IMR-90 (cell line): ENCODE results near the gene INPP1. TPM values are rescaled to one million over a fixed set of nuclear protein-coding genes. Genes with fewer than 3 reads are reported as not detected.

Source experiments
- ATAC-seq: fragments of 200-7000 bp; cut with Tn5 transposase; 2 replicates; pipeline ENCODE4 v1.9.1; 2020; ENCODE audit warnings: low read depth, mild to moderate bottlenecking, moderate library complexity
- BruUV-seq: library from RNA; stranded (reverse); fragments of 400-500 nt; replicated peaks from 2 replicates; lab custom pipeline; 2021; lab: Mats Ljungman, UMichigan
- CTCF ChIA-PET: fragments of 300-600 bp; formaldehyde crosslinking; extraction: SDS; loops from one replicate; lab custom pipeline; 2021; ENCODE audit warnings: antibody characterized with exemption; lab: Yijun Ruan, JAX
- POLR2A ChIA-PET: fragments of 300-600 bp; sonication (Branson Sonifier 250); formaldehyde crosslinking; loops from one replicate; lab custom pipeline; 2022; ENCODE audit warnings: antibody characterized with exemption; ENCODE audit not compliant: unreplicated experiment; lab: Charles Lee
- DNase-seq: peaks from one replicate; pipeline ENCODE4 v3.0.0; 2013
- H2AFZ ChIP-seq: replicated peaks from 2 replicates; pipeline ENCODE3; 2013; ENCODE audit warnings: low read length, mild to moderate bottlenecking; ENCODE audit not compliant: poor library complexity
- H2AK5ac ChIP-seq: 2 replicates; pipeline ENCODE4 v1.6.1; 2013; ENCODE audit warnings: low read depth, low read length, inconsistent platforms
- H2AK9ac ChIP-seq: replicated peaks from 2 replicates; pipeline ENCODE3; 2013; ENCODE audit warnings: mild to moderate bottlenecking, low read depth, low read length, moderate library complexity; ENCODE audit not compliant: poor library complexity
- H2BK120ac ChIP-seq: 2 replicates; pipeline ENCODE4 v1.6.1; 2013; ENCODE audit warnings: low read depth, low read length, inconsistent platforms
- H2BK15ac ChIP-seq: 3 replicates; pipeline ENCODE4 v1.6.1; 2013; ENCODE audit warnings: low read depth, low read length, inconsistent platforms
- H2BK20ac ChIP-seq: 2 replicates; pipeline ENCODE4 v1.6.1; 2013; ENCODE audit warnings: low read depth, mild to moderate bottlenecking, inconsistent platforms, low read length, moderate library complexity
- H2BK5ac ChIP-seq: 2 replicates; pipeline ENCODE4 v1.6.1; 2013; ENCODE audit warnings: mild to moderate bottlenecking, low read depth, low read length, inconsistent platforms; ENCODE audit not compliant: poor library complexity, severe bottlenecking
- H3K14ac ChIP-seq: replicated peaks from 2 replicates; pipeline ENCODE4 v1.6.1; 2013; ENCODE audit warnings: low read depth, low read length, inconsistent platforms
- H3K18ac ChIP-seq: 2 replicates; pipeline ENCODE4 v1.6.1; 2013; ENCODE audit warnings: low read depth, low read length, control low read depth
- H3K23ac ChIP-seq: 2 replicates; pipeline ENCODE4 v1.6.1; 2013; ENCODE audit warnings: low read depth, low read length, inconsistent platforms
- H3K27ac ChIP-seq: 2 replicates; pipeline ENCODE4 v1.5.1; 2013; ENCODE audit warnings: mild to moderate bottlenecking, control low read depth, low read length; ENCODE audit not compliant: insufficient read depth
- H3K27me3 ChIP-seq: 2 replicates; pipeline ENCODE4 v1.6.1; 2013; ENCODE audit warnings: low read length; ENCODE audit not compliant: control insufficient read depth, insufficient read depth
- H3K36me3 ChIP-seq: 2 replicates; pipeline ENCODE4 v1.6.1; 2013; ENCODE audit warnings: low read length, mixed read lengths; ENCODE audit not compliant: control insufficient read depth, insufficient read depth
- H3K4ac ChIP-seq: 2 replicates; pipeline ENCODE4 v1.6.1; 2013; ENCODE audit warnings: low read depth, low read length, inconsistent platforms
- H3K4me1 ChIP-seq: 2 replicates; pipeline ENCODE4 v1.6.1; 2013; ENCODE audit warnings: low read length, mixed read lengths; ENCODE audit not compliant: control insufficient read depth, insufficient read depth
- H3K4me2 ChIP-seq: 2 replicates; pipeline ENCODE4 v1.6.1; 2013; ENCODE audit warnings: low read depth, mild to moderate bottlenecking, control low read depth, low read length, moderate library complexity
- H3K4me3 ChIP-seq: 2 replicates; pipeline ENCODE4 v1.5.1; 2013; ENCODE audit warnings: low read depth, mild to moderate bottlenecking, control low read depth, low read length, moderate library complexity; ENCODE audit not compliant: insufficient read depth
- H3K56ac ChIP-seq: 2 replicates; pipeline ENCODE4 v1.6.1; 2013; ENCODE audit warnings: low read length, inconsistent platforms; ENCODE audit not compliant: insufficient read depth; ENCODE audit errors: extremely low read depth
- H3K79me1 ChIP-seq, 2 experiments: 2 replicates each; pipeline ENCODE4 v1.6.1; 2013; ENCODE audit warnings: low read length in 2 of 2, inconsistent platforms in 1 of 2, low read depth in 1 of 2
- H3K9ac ChIP-seq: 2 replicates; pipeline ENCODE4 v1.6.1; 2013; ENCODE audit warnings: low read depth, low read length, control low read depth
- H3K9me1 ChIP-seq: 2 replicates; pipeline ENCODE4 v1.6.1; 2013; ENCODE audit warnings: low read length, inconsistent platforms; ENCODE audit not compliant: insufficient read depth
- H3K9me3 ChIP-seq: 2 replicates; pipeline ENCODE4 v1.6.1; 2013; ENCODE audit warnings: low read length; ENCODE audit not compliant: control insufficient read depth, insufficient read depth
- H4K20me1 ChIP-seq: 2 replicates; pipeline ENCODE4 v1.6.1; 2013; ENCODE audit warnings: low read length, inconsistent platforms; ENCODE audit not compliant: insufficient read depth
- H4K5ac ChIP-seq: 2 replicates; pipeline ENCODE4 v1.6.1; 2013; ENCODE audit warnings: mild to moderate bottlenecking, low read depth, low read length, control low read depth
- H4K8ac ChIP-seq, 2 experiments: 2 replicates each; pipeline ENCODE4 v1.6.1; 2013; ENCODE audit warnings: low read depth in 2 of 2, low read length in 2 of 2, control low read depth in 1 of 2, inconsistent platforms in 1 of 2
- H4K91ac ChIP-seq: 2 replicates; pipeline ENCODE4 v1.6.1; 2013; ENCODE audit warnings: low read depth, low read length, inconsistent platforms; ENCODE audit not compliant: insufficient read depth
- CEBPB ChIP-seq: IDR thresholded peaks from 2 replicates; pipeline ENCODE4 v1.6.1; 2012; ENCODE audit warnings: low read depth, low read length, improper control_type of control experiment
- ELK1 ChIP-seq: fragments of 150-350 bp; IDR thresholded peaks from 2 replicates; pipeline ENCODE4 v1.6.1; 2016; ENCODE audit warnings: low read depth, mild to moderate bottlenecking, low read length, moderate library complexity, borderline replicate concordance
- MAFK ChIP-seq: IDR thresholded peaks from 2 replicates; pipeline ENCODE4 v1.6.1; 2012; ENCODE audit warnings: low read depth, low read length, improper control_type of control experiment
- MAZ ChIP-seq: IDR thresholded peaks from 2 replicates; pipeline ENCODE4 v1.6.1; 2012; ENCODE audit warnings: low read depth, mild to moderate bottlenecking, low read length, improper control_type of control experiment, moderate library complexity, borderline replicate concordance
- NFE2L2 ChIP-seq: fragments of 150-350 bp; IDR thresholded peaks from 2 replicates; pipeline ENCODE4 v1.6.1; 2016; ENCODE audit warnings: low read depth, mild to moderate bottlenecking, low read length
- USF2 ChIP-seq: fragments of 150-350 bp; IDR thresholded peaks from 2 replicates; pipeline ENCODE4 v1.6.1; 2017; ENCODE audit warnings: mild to moderate bottlenecking, antibody characterized with exemption, low read length, low read depth
- WGBS, 2 experiments: methylation state at CpG; one replicate each; pipeline versions ENCODE4 v1.1.5 to v1.1.7; 2013; ENCODE audit warnings: missing lambda C conversion rate in 2 of 2; ENCODE audit not compliant: insufficient read length in 1 of 2; ENCODE audit errors: extremely low coverage in 2 of 2; 5-methylcytosine and 5-hydroxymethylcytosine counted together
- dilution Hi-C: fragments of 300-500 bp; cut with HindIII; formaldehyde crosslinking; loops from one replicate; pipeline ENCODE4 v1.14.3; 2018; ENCODE audit warnings: low sequenced_read_pairs; ENCODE audit not compliant: unreplicated experiment
- in situ Hi-C: fragments of 300-500 bp; cut with MboI; formaldehyde crosslinking; loops from 3 replicates; pipeline ENCODE4 v1.14.3; 2019; ENCODE audit warnings: low sequenced_read_pairs, inconsistent platforms, mixed read lengths
- intact Hi-C: fragments of 100-400 bp; cut with micrococcal nuclease; formaldehyde crosslinking; loops from 2 replicates; pipeline ENCODE4 v1.10.0; 2022
- polyA plus RNA-seq, 3 experiments: library from polyadenylated mRNA; depleted of rRNA; stranded (reverse); fragments of >200 nt; gene quantifications; 2 replicates each; pipeline ENCODE4 v1.2.3, GENCODE V29; 2012; ENCODE audit warnings: low replicate concordance in 1 of 3
- total RNA-seq: library from RNA; depleted of rRNA; stranded (reverse); fragments of >200 nt; gene quantifications from 2 replicates; pipeline ENCODE4 v1.2.3, GENCODE V29; 2012

The INPP1 gene
- total and polyA plus RNA-seq, 2 of the 4 experiments (the other 2 are of a cell fraction): 4.1 to 10.1 TPM

- H3K27ac ChIP-seq: no peak overlapping the region
- TF ChIP-seq NFE2L2 (no peak), ELK1 (no peak), CEBPB (no peak), USF2 (no peak), MAZ (no peak), MAFK (peak; percentile 42)
- H3K4me1 ChIP-seq: peaks cover 5% of the 10 kb centered on the region
- peak overlapping the region; percentile 93 for H3K4me2 ChIP-seq
- no TSS peak for BruUV-seq
- peak overlapping the region; percentile 62 for H3K4me3 ChIP-seq
- no peak overlapping the region; the same call in 1 of the 2 replicates for H3K9ac ChIP-seq
- H3K18ac ChIP-seq: no peak overlapping the region
- H3K9me1 ChIP-seq: no peaks in the 10 kb centered on the region
- no peak overlapping the region for H2BK120ac ChIP-seq
- no peaks in the 10 kb centered on the region for H3K9me3 ChIP-seq
- H2AFZ ChIP-seq: no peak overlapping the region
- H2BK5ac ChIP-seq: no peak overlapping the region
- intact Hi-C loops (loop anchor here (10.0 kb wide), 1 partner anchor 534 kb away; the partner anchor contains the start of genes ORMDL1 and PMS1), dilution Hi-C loops (no loop called here), in situ Hi-C loops (no loop called here)
- ATAC-seq: no peak
- CTCF ChIA-PET: interaction anchor here (0.5 to 2.2 kb wide), 4 partner anchors 13 to 230 kb away, joined by 3 to 9 read pairs (median 4); partner anchors contain the start of gene INPP1
- WGBS, 2 experiments: no CpG with 5 or more reads among the region's 4 CpGs
- H3K14ac ChIP-seq: no peak overlapping the region
- H3K27me3 ChIP-seq: no peaks in the 10 kb centered on the region
- H3K4ac ChIP-seq: no peak overlapping the region
- peak overlapping the region; percentile 70; the same call in 1 of the 2 replicates for H2AK5ac ChIP-seq
- no peak overlapping the region for H2AK9ac ChIP-seq
- H4K8ac ChIP-seq: peak overlapping the region in 1 of 2 experiments; percentile 7; a peak in 1 of 4 replicates
- H4K91ac ChIP-seq: no peak overlapping the region
- no peaks in the 10 kb centered on the region for H3K36me3 ChIP-seq
- no peak overlapping the region for H3K56ac ChIP-seq
- POLR2A ChIA-PET: interaction anchor here (1.2 kb wide), 1 partner anchor 16 kb away, joined by 5 read pairs; no protein-coding TSS in a partner anchor
- no peaks in the 10 kb centered on the region for H4K20me1 ChIP-seq
- H4K5ac ChIP-seq: no peak overlapping the region
- no peak overlapping the region for H2BK15ac ChIP-seq
- DNase-seq: no peak
- no peak overlapping the region for H2BK20ac ChIP-seq
- H3K79me1 ChIP-seq: peaks cover 13 to 44% of the 10 kb centered on the region in 2 experiments
- peak overlapping the region; percentile 57; the same call in 1 of the 2 replicates for H3K23ac ChIP-seq
Observed at GRCh38 chr2:190318514-190318913, 24.9 kb upstream of the INPP1 start.
